HG02840 (cell line): ENCODE data around the gene SYNGR4.
"Not testable (repeated sequence)": the region's sequence is repeated elsewhere in the genome, so short reads cannot be mapped to it uniquely, and the experiment has no call there.

Experiments
- ATAC-seq: cut with Tn5 transposase; IDR thresholded peaks from one replicate; pipeline ENCODE4 v1.9.1; 2021; ENCODE audit warnings: mild to moderate bottlenecking, moderate library complexity, moderate number of reproducible peaks; ENCODE audit not compliant: unreplicated experiment, low FRiP score

Gene SYNGR4

DNA sequence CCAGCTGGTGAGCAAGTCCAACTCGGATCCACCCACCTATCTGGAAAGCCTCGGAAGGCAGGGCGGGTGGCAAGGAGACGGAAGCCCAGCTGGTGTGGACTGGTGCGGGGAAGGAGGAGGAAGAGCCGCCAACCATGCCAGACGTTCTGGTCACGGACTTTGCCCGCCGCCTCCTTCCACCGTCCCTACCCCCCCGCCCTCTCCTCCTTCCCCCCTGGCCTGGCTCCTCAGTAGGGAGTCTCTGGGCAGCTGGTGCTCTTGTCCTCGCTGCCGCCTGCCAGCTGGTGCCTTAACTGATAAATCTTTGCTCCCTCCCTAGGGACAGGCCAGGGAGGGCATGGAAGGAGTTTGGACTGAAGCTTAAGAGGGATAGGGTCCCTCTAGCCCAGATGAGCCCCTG lies 4.8 kb downstream of the SYNGR4 start:
- ATAC-seq: no peak

DNA sequence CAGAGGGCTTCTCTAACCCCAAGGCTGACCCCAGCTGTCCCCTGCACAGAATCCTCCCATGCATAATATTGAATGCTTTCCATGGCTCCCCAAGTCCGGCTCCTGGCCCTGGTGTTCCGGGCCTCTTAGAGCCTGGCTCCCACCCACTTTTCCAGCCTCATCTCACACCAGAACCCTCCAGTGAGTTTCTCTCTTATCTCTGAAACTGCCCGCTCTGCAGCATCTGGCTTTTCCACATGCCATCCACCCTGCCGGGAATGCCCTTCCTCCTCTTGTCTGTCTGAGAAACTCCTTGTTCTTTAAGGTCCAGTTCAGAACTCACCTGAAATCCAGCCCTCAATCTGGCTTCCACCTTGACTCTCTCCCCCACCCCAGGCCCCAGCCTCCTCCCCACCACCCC lies 6.8 kb downstream of the SYNGR4 start:
- ATAC-seq: no peak

DNA sequence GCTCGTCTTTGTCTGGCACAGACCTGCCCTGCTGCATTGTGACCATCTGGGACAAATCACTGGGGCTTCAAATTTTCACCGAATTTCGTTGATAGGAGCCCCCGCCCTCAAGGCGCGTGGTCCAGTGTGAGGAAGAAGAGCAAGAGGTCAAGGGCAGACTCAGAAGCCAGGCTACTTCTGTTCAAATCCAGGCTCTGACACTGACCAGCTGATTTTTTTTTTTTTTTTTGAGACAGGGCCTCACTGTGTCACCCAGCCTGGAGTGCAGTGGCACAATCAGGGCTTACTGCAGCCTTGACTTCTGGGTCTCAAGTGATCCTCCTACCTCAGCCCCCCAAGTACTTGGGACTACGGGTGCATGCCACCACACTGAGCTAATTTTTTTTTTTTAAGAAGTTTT lies 7.2 kb downstream of the SYNGR4 start:
- no peak for ATAC-seq

DNA sequence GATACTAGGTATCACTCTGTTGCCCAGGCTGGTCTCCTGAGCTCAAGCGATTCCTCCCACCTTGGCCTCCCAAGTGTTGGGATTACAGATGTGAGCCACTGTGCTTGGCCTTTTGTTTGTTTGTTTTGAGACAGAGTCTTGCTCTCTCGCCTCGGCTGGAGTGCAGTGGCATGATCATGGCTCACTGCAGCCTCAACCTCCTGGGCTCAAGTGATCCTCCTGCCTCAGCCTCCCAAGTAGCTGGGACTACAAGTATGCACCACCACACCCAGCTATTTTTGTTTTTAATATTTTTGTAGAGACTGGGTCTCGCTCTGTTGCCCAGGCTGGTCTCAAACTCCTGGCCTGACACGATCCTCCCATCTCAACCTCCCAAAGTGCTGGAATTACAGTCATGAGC lies 7.6 kb downstream of the SYNGR4 start:
- ATAC-seq: not testable (repeated sequence)

DNA sequence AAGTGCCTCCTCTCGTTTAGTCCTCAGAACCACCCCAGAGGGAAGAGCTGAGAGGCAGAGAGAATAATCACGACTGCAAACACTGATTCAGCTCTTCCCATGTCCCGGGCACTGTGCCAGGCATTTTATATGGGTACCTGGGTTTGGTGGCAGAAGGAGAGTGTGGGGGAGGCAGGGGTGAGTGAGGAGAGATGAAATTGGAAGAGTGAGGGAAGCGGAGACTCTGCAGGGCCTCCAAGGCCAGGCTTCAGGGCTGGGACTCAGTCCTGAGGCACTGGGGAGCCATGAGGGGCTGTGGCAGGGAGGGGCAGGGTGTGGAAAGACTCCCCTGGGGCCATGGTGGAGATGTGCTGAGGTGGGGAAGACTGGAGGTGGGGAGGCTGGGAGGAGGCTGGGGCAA lies 8.7 kb downstream of the SYNGR4 start:
- ATAC-seq: no peak

DNA sequence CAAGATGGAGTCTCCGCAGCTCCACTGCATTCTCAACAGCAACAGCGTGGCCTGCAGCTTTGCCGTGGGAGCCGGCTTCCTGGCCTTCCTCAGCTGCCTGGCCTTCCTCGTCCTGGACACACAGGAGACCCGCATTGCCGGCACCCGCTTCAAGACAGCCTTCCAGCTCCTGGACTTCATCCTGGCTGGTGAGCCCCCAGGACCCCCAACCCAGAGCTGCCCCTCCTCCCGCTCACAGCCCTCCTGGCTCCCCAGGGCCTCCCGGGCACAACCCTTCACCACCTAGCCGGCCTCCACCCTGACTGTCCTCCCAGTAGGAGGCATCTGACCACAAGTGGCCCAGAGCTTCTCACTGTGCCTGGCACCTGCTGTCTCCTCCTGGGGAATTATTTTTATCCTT lies 9.4 kb downstream of the SYNGR4 start:
- ATAC-seq: no peak

DNA sequence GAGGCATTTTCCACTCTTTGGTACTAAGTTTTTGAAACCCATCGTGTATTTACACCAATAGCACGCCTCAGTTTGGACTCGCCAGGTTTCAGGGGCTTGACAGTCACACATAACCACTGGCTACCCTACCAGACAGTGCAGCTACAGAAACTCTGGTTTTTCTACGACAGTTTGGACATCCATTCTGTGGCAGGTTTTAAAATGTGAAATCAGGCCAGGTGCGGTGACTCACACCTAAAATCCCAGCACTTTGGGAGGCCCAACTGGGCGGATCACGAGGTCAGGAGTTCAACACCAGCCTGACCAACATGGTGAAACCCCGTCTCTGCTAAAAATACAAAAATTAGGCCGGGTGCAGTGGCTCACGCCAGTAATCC lies 14.0 kb downstream of the SYNGR4 start:
- no peak for ATAC-seq

DNA sequence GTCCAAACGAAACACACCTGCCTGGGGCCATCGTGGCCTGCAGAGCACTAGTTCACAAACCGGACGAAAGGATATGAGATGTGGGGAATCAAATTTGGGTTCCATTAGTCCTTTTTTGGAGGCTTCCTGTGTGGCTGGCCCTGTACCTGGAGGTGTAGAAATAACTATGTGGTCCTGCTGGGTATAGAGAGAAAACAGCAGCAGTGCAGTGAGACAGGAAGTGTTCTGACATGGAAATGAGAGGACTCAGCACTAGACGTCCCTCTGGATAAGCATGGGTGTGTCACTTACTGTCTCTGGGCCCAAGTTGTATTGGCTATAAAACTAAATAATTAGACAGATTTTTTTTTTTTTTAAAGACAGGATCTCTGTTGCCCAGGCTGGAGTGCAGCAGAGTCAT lies 14.9 kb downstream of the SYNGR4 start:
- ATAC-seq: no peak

DNA sequence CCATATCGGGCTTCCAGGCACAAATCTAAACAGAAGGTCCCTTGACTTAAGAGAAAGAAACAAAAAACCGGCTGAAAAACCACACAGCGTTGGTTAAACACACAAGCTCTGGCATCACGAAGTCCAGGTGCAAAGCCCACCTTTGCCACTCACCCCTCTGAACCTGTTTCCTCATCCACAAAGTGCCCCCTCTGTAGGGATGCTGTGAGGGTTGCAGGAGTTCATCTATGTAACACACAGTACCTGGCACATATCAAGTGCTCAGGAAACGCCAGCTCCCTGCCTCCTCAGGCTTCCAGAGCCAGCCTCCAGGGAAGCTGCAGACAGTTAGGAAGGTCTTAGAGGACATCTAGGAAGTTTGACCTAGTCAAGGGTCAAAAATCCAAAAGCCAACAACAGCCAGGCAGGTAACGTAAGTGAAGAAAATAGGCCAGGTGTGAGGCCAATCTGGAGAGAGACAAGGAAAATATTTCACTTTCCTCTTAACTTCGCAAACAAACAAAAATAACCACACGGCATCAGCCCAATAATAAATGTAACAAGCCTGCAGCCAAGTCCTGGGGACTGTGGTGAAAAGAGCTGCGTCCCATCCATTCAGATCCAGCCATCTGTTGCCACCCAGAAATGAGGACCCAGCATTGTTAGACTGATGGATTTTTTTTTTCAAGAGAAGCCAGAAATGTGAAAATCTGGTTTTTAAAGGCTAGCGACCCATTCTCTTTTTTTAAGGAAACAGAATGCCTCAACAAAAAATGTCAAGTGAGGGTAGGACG lies 17.2 kb downstream of the SYNGR4 start:
- no peak for ATAC-seq

DNA sequence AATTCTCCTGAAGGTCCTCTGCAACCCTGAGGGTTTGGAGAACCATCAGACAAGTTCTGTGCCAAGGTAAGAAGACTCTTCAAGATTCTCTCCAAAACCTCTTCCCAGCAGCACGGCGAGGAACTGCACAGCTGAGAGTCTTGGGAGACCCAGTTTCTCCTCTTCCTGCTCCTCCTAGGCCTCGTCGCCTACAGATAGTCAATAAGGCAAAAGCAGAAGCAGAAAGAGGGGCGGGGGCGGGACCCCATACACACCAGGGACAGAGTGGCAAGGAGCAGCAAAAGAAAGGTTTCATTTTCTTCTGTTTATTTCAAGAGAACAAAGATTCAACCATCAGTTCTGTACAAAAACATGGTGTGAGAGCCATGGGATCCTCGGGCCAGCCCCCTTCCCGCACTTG lies 18.1 kb downstream of the SYNGR4 start:
- no peak for ATAC-seq

DNA sequence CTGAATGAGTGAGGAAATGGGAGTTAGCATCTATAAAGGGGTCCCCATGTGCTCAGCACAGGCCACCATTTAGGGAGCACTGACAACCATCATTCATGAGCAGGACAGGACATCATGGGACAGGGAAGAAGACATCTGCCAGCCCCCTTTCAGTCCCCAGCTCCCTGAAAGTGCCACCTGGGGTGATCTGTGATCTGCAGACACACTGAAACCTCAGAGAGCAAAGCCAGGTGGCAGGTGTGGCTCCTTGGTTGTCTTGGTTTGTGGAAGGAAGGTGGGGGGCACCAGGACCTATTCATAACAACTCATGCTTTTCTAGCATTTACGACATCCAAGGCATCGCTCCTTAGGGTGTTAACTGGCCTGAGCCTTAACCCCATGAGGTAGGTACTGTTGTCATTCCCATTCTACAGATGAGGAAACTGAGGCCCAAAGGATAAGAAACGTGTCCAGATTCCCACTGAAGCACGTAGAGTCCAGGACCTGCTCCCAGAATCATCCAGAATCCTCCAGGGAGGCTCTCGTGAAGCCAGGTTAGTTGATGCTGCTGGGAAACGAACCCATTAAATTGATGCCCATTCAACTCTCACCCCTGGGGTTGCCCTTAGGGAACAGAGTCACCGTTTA lies 21.4 kb downstream of the SYNGR4 start:
- ATAC-seq: no peak

DNA sequence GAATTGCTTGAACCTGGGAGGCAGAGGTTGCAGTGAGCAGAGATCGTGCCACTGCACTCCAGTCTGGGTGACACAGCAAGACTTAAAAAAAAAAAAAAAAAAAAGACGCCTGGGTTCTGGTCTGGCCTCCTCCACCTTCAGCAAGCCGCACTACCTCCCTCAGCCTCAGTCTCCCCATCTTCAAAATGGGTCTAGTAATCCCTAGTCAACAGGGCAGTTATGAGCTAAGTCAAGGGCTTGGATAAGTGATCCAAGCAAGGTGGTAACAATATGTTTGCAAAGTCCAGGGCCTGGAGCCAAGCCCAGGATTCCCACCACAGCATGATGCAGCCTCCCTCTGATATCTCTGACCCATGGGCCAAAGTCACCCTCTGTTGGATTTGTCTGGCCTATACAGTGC lies 22.8 kb downstream of the SYNGR4 start:
- ATAC-seq: no peak

DNA sequence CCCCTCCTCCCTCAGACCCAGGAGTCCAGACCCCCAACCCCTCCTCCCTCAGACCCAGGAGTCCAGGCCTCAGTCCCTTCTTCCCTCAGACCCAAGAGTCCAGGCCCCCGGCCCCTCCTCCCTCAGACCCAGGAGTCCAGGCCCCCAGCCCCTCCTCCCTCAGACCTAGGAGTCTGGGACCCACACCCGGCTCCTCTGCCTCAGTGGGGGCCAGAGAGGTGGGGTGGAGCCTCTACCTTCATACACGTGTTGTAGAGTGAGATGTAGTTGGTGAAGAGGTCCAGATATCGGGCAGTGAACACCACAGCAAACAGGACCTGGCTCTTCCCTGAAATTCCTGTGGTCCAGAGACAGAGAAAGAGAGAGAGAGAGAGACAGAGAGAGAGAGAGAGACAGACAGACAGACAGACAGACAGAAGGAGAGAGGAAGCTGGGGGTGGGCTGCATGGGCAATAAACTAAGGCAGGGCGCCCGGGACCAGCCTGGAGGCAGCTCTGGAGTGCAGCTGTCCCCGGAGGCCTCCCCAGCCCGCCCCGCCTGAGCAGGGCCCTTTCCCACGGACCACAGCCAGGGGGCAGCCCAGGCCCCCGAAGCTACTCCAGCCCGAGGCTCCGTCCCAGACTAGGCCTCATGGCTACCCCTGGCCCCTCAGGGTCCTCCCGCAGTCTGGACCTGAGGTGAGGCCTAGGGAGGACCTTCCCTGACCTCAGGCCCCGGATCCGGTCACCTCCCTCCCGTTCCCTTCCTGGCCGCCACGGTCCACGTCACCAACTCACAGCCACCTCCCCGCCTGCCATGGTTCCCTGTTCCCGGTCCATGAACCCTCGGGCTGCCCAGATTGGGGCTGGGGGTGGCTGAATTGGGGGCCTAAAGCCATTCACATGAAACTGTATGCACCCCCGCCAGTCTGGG lies 26.3 kb downstream of the SYNGR4 start:
- ATAC-seq: no peak

DNA sequence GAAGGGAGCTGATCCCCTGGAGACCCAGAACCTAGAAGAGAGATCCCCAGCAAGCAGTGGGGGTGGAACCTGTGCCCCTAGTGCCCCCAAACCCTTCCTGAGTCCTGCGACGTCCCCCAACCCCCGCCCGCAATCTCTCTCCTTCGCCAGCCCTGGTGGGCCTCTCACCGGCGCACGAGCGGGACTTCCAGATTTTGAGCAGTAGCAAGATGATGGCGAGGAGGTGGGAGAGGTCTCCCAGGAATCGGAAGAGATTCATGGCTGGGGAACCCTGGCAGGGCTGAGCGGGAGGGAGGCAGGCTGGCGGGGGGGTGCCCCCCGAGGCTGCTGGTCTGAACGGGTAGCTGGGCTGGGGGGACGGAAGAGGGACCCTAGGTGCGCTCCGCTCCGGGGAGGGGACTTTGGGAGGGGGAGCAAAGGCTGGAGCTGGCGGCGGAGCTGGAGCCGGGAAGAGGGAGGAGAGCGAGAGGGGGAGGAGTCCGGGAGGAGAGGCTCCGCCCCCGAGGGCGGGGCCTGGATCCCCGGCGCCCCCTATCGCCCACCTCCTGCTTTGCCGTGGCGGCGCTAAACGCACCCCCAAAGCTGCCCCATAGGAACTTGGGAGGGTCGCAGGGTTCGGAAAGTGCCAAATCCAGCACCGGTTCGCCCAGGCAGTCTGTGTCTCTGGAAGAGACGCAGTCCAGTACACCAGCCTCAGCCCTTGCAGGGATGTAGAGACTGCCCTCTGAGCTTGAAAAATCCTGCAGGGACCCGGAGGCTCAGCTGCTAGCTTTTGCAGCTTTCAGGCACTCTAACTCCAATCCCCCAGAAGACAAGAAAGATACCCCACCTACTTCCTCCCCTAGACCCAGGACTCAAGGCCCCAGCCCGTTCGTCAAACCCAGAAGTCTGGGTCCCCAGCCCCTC lies 27.2 kb downstream of the SYNGR4 start, which contains the start of gene KDELR1:
KDELR1 (minus strand) TSS at position 452 of the 906 bp plus-strand sequence; CDS start at position 259, 193 bp downstream.
- ATAC-seq: peak; percentile 80

DNA sequence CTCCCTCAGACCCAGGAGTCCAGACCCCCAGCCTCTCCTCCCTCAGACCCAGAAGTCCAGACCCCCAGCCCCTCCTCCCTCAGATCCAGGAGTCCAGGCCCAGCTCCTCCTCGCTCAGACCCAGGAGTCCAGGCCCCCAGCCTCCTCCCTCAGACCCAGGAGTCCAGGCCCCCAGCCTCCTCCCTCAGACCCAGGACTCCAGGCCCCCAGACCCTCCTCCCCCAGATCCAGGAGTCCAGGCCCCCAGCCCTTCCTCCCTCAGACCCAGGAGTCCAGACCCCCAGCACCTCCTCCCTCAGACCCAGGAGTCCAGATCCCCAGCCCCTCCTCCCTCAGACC lies 27.8 kb downstream of the SYNGR4 start:
- not testable (repeated sequence) for ATAC-seq

DNA sequence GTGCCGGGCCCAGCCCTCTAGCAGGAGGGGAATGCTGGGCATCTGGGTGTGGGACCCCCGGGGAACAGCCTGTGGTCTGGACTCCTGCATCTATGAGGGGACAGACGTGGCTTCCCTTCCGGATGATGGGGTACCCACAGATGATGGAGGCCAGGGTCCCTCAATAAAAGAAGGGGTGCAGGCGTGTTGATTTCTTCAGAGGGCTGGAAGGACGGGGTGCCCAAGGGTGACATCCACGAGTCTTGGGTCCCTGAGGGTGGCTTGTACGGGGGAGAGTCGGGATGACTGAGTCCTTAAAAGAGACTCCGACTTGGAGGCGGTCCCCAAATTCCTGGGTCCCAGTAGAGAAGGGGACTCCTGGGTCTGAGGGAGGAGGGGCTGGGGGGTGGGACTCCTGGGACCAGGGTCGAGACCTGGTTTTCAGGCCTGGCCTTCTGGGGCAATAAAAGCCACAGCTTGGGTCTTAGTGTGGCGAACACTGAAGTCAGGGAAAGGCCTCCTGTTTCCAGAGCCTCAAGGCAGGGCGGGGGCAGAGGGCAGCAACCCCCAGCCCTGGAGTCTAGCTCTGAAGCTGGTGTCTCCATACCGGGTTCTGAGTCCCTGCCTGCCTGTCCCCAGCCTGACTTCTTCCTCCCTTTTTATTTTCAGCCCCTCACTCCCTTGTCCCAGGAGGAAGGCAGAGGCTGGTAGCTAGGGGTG lies 28.8 kb downstream of the SYNGR4 start:
- ATAC-seq: no peak

DNA sequence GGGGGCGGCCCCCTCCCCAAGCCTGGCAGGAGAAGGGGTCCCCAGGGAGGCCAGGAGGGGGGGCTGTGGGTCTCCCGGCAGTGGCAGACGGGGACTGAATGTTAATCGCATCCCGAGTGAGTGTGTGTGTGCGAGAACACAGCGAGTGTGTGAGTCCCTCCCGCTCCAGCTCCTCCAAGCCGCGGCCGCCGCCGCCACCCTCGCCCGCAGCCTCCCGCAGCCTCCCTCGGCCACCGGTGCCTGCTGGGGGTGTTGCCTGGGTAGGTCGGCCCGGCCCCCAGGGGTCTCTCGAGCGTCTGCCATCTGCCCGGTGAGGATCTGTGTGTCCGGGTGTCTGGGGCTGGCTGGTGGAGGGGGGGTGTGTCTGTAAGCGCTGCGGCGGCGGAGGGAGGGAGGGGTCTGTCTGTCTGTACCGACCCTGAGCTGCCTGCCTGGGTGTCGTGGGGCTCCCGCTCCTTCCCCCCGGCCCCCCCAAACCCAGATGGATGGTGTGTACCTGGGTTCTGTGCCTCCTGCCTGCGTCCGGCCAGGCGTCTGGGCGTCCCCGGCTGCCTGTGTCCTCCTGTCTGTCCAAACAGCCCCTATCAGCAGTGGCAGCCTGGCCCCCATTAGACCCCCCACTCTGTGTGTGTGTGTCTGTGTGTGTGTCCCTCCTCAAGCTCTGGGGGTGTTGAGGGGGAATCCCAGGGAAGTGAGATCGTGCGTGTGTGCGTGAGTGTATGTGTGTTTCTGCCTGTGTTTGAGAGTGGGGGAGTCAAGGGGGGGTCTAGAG lies 29.6 kb downstream of the SYNGR4 start, which contains the start of gene GRIN2D:
GRIN2D (plus strand) TSS at position 110 of the 772 bp plus-strand sequence. CDS start 4,725 bp downstream, outside the sequence.
- ATAC-seq: no peak

DNA sequence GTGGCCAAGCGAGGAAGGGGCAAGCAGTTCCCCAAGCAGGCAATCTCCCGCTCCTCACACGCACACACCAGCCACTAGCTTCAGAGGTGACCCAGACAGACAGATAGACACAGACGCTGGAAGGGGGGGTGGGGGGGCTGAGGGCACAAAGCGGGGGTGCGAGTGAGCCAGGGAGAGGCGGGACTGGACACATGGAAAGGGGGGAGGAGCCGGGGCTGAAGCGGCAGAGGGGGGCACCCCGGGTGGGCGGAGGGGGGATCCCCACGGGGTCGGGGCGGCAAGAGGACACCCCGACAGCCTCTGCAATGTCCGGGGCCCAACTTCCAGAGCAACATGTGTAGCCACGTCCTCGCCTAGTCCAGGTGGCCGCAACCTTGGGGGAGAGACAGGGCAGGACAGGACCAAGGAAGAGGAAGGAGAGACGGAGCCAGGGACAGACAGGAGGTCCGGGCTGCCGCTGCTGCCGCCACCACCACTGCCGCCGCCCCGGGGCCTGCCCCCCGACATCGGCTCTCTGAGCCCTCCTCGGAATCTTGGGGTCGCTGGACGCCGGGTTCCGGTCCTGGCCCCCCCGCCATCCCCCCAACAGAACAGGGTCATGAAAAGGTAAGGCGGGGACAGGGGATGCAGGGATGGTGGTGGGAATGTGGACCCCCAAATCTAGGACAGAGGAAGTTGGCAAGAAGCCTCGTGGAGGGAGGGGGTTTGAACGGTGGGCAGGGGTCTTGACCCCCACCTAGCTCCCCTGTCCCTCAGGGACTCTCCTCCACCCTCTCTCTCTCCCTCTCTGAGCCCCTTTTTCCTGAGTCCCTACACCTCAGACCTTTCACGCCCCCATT lies 30.4 kb downstream of the SYNGR4 start:
- ATAC-seq: no peak
